Measurements from ENCODE around the gene SCEL.

- TF ChIP-seq CTCF (IDR thresholded peaks at IDR 0.05) (no peak), POLR2A (IDR thresholded peaks at IDR 0.05; ENCODE audit: low read depth) (no peak)
Observed at GRCh38 chr13:77544355-77544754, 8.8 kb downstream of the SCEL start.

Data from esophagus muscularis mucosa (tissue), 3 donors.